Measurements from ENCODE around the gene OR52J3.

- TF ChIP-seq CTCF (conservative IDR thresholded peaks at IDR 0.05; ENCODE audit: low read length) (no peak), EZH2phosphoT487 (IDR thresholded peaks at IDR 0.05; ENCODE audit: borderline replicate concordance, low read depth, low read length) (no peak)
Measured at GRCh38 chr11:5092821-5093585, 46.7 kb downstream of the OR52J3 start.
